Esophagus muscularis mucosa (tissue), 4 donors: ENCODE measurements around the gene RBMS1. TPM values are rescaled to one million over a fixed set of nuclear protein-coding genes. Genes with fewer than 3 reads are reported as not detected.

Experiments used
- DNase-seq: peaks from one replicate; pipeline ENCODE4 v3.0.0-alpha.2; 2017; ENCODE audit errors: extremely low spot score
- H3K27ac ChIP-seq, 4 donors: fragments of 200-600 bp; sonication (generic); replicated peaks in 1 of 4; 1 replicate in 3 of 4; 2 replicates in 1 of 4; pipeline ENCODE4 v1.5.1; 2016 to 2019; ENCODE audit warnings: mild to moderate bottlenecking in 1 of 4
- H3K27me3 ChIP-seq, 4 donors: fragments of 200-600 bp; sonication (generic); one replicate each; pipeline versions ENCODE4 v1.5.1 to v1.6.0; 2016 to 2019
- H3K36me3 ChIP-seq, 4 donors: fragments of 200-600 bp; sonication (generic); one replicate each; pipeline ENCODE4 v1.5.1; 2016 to 2019
- H3K4me1 ChIP-seq, 4 donors: fragments of 200-600 bp; sonication (generic); one replicate each; pipeline ENCODE4 v1.5.1; 2016 to 2019
- H3K4me3 ChIP-seq, 4 donors: fragments of 200-600 bp; sonication (generic); 1 replicate in 2 of 4; 2 replicates in 2 of 4; pipeline ENCODE4 v1.5.1; 2016 to 2019; ENCODE audit warnings: mild to moderate bottlenecking in 4 of 4, moderate library complexity in 1 of 4
- H3K9me3 ChIP-seq, 4 donors: fragments of 200-600 bp; sonication (generic); 1 replicate in 3 of 4; 2 replicates in 1 of 4; pipeline ENCODE4 v1.5.1; 2016 to 2019
- EP300 ChIP-seq: sonication (generic); formaldehyde crosslinking; IDR thresholded peaks from one replicate; pipeline ENCODE4 v1.6.1; 2017; ENCODE audit warnings: antibody characterized with exemption
- POLR2A ChIP-seq: fragments of 450-650 bp; IDR thresholded peaks from one replicate; pipeline ENCODE4 v1.6.1; 2017; ENCODE audit warnings: antibody characterized with exemption, moderate library complexity, mild to moderate bottlenecking, low read depth
- POLR2AphosphoS5 ChIP-seq, 2 donors: sonication (generic); formaldehyde crosslinking; IDR thresholded peaks; one replicate each; pipeline ENCODE4 v1.6.1; 2017; ENCODE audit warnings: antibody characterized with exemption in 2 of 2
- WGBS: methylation state at CpG from one replicate; pipeline ENCODE4 v1.1.5; 2018; 5-methylcytosine and 5-hydroxymethylcytosine counted together
- intact Hi-C: fragments of 100-400 bp; cut with DNase I; formaldehyde crosslinking; loops from one replicate; pipeline ENCODE4 v1.15.1; 2023
- total RNA-seq, 4 donors: library from RNA; depleted of rRNA; stranded (reverse); fragments of >200 nt; gene quantifications; one replicate each; pipeline versions ENCODE4 v1.1.0 to v1.2.1, GENCODE V29; 2016
- TF ChIP-seq, protein P1 (sequence below), 3 experiments: fragments of 200-600 bp in 2 of 3; fragments of 450-650 bp in 1 of 3; sonication (generic) in 2 of 3; IDR thresholded peaks; one replicate each; pipeline ENCODE4 v1.5.1; 2017 to 2019; ENCODE audit warnings: antibody characterized with exemption in 3 of 3, mild to moderate bottlenecking in 2 of 3, moderate library complexity in 1 of 3

RBMS1 gene
- total RNA-seq, 4 donors from 2014 or later = 86.8 to 116 (median 93.1) TPM

DNA sequence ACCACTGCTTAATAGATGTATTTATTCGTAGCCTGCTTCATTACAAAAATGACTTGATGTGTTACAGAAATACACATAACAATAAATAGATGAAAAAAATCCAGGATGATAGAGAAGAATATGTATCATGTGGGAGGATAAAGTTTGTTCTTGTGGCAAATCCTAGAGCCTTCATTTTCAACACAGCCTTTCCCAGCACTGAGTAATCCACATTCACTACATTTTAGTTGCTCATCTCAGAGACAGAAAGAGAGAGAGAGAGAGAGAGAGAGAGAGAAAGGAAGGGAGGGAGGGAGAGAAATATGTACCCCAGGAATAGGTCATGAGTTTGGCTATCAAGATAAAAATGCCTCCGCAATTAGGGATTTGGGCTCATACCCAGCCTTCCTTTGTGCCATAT, 144.3 kb downstream of the RBMS1 start:
- TF ChIP-seq POLR2AphosphoS5 (IDR thresholded peaks at IDR 0.05) (no peak), POLR2A (no peak), EP300 (no peak)
- TF ChIP-seq, protein P1, sequence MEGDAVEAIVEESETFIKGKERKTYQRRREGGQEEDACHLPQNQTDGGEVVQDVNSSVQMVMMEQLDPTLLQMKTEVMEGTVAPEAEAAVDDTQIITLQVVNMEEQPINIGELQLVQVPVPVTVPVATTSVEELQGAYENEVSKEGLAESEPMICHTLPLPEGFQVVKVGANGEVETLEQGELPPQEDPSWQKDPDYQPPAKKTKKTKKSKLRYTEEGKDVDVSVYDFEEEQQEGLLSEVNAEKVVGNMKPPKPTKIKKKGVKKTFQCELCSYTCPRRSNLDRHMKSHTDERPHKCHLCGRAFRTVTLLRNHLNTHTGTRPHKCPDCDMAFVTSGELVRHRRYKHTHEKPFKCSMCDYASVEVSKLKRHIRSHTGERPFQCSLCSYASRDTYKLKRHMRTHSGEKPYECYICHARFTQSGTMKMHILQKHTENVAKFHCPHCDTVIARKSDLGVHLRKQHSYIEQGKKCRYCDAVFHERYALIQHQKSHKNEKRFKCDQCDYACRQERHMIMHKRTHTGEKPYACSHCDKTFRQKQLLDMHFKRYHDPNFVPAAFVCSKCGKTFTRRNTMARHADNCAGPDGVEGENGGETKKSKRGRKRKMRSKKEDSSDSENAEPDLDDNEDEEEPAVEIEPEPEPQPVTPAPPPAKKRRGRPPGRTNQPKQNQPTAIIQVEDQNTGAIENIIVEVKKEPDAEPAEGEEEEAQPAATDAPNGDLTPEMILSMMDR (IDR thresholded peaks at IDR 0.05) = no peak
- H3K27me3 ChIP-seq = no peaks in the 10 kb centered on the region
- no peak overlapping the region for H3K4me3 ChIP-seq
- no peaks in the 10 kb centered on the region for H3K9me3 ChIP-seq
- no peak overlapping the region for H3K27ac ChIP-seq
- peaks cover 0 to 5% (median 2%) of the 10 kb centered on the region in 4 donors for H3K36me3 ChIP-seq
- 90% methylated on average over 2 of the region's 2 CpGs for WGBS
- DNase-seq = no peak
- intact Hi-C loops = no loop called here
- peaks cover 79 to 85% (median 81%) of the 10 kb centered on the region in 4 donors for H3K4me1 ChIP-seq

DNA sequence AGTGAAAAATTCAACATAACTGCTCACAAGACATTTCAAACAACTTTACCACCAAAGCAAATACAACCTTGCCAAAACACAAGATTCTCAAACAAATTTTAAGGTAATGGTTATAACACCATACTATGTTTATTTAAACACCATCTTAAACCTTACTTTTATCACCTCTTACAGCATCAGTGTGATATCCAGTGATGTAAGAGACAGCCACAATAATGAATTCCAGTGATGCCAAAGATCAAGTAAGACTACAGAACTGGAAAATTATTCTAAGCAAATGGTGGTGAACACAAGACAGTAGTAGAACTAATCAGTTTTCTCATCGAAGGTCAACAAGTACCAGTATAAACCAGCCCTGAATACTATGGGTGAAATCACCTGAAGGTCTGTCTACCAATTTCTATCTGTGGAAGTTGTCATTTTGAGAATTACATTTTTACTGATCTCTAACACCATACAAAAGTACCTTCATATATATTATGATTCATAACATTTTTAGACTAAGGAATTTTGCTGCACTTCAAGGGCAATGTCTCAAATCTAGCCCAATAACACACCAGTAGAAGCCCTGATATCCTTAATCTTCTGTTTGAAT, 146.2 kb downstream of the RBMS1 start:
- no peak overlapping the region for H3K27ac ChIP-seq
- DNase-seq = no peak
- intact Hi-C loops = no loop called here
- H3K36me3 ChIP-seq = peaks cover 0 to 5% (median 2%) of the 10 kb centered on the region in 4 donors
- peaks cover 62 to 81% (median 76%) of the 10 kb centered on the region in 4 donors for H3K4me1 ChIP-seq
- H3K9me3 ChIP-seq = no peaks in the 10 kb centered on the region
- 89% methylated on average over 1 of the region's 1 CpG for WGBS
- H3K27me3 ChIP-seq = no peaks in the 10 kb centered on the region
- TF ChIP-seq, protein P1 (IDR thresholded peaks at IDR 0.05) = no peak
- TF ChIP-seq EP300 = no peak
- no peak for TF ChIP-seq POLR2AphosphoS5 (IDR thresholded peaks at IDR 0.05)
- no peak for TF ChIP-seq POLR2A
- H3K4me3 ChIP-seq = no peak overlapping the region

DNA sequence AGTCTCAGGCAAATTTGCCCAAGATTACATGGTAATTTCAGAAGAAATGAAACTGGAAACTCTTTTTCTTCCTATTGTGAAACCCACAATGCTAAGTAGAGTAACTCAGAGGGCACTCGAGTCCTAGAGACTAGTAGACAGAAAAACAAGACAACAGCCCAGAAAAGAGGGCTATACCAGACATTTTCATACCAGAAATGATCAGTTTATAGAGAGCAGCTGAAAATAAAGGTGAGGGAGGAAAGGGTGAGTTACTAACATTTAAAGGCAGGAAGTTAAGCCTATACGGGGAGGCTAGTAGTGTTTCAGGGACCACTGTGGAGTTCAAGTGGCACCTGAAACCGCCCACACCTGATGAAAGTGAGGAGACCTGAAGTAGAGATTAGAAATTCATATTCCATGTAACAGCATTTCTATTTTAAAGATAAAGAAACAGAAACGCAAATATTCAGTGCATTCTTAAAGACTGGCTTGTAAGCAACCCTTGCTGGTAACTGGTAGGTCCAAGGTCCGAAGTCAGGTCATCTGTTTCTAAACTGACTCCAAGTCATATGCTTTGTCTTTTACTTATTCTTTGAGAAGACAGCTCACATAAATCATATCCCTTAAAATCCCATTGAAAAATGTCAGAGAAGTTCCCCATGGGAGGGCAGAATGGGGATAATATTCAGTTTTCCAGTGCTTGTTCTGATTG, 148.4 kb downstream of the RBMS1 start:
- intact Hi-C loops = no loop called here
- H3K27me3 ChIP-seq = no peaks in the 10 kb centered on the region
- 89% methylated on average over 5 of the region's 5 CpGs for WGBS
- no peak overlapping the region for H3K27ac ChIP-seq
- TF ChIP-seq POLR2AphosphoS5 (IDR thresholded peaks at IDR 0.05) (no peak), POLR2A (no peak), EP300 (no peak)
- TF ChIP-seq, protein P1 (IDR thresholded peaks at IDR 0.05) = no peak
- no peak overlapping the region for H3K4me3 ChIP-seq
- no peak for DNase-seq
- H3K4me1 ChIP-seq = peaks cover 48 to 82% (median 76%) of the 10 kb centered on the region in 4 donors
- peaks cover 0 to 5% (median 2%) of the 10 kb centered on the region in 4 donors for H3K36me3 ChIP-seq
- no peaks in the 10 kb centered on the region for H3K9me3 ChIP-seq

DNA sequence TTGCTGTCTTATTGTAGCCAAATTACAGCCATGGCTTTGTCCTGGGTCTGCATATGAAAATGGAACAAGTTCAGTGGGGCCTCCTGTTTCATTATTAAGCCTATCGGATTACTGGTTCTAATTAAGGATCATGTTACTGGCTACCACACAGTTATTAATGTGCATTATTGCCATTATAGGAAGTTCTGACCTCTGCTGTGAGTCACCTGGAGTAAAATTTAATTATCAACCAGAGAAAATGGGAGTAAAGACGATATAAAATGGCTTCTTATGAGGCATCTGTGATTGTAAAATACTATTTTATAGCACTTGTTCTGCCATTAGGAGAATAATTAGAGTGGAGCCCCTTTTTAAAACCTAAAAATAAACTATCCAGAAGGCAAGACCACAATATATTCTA, 150.2 kb downstream of the RBMS1 start:
- no peak overlapping the region for H3K27ac ChIP-seq
- intact Hi-C loops = no loop called here
- WGBS = 86% methylated on average over 2 of the region's 2 CpGs

More for the DNA sequence above, 150.2 kb downstream of the RBMS1 start:
- H3K36me3 ChIP-seq = peaks cover 0 to under 1% (median 0%) of the 10 kb centered on the region in 4 donors
- H3K4me1 ChIP-seq = peaks cover 45 to 82% (median 77%) of the 10 kb centered on the region in 4 donors
- no peak for DNase-seq
- H3K4me3 ChIP-seq = no peak overlapping the region
- H3K9me3 ChIP-seq = no peaks in the 10 kb centered on the region
- H3K27me3 ChIP-seq = no peaks in the 10 kb centered on the region
- no peak for TF ChIP-seq POLR2AphosphoS5 (IDR thresholded peaks at IDR 0.05)
- TF ChIP-seq, protein P1 (IDR thresholded peaks at IDR 0.05) = no peak
- no peak for TF ChIP-seq POLR2A
- TF ChIP-seq EP300 = no peak
